GM18502 (cell line): Measurements from ENCODE around the gene SPON1.
"Not testable (repeated sequence)": the region's sequence is repeated elsewhere in the genome, so short reads cannot be mapped to it uniquely, and the experiment has no call there.

ENCODE experiments used
- ATAC-seq: cut with Tn5 transposase; IDR thresholded peaks from one replicate; pipeline ENCODE4 v1.9.1; 2021; ENCODE audit warnings: mild to moderate bottlenecking; ENCODE audit not compliant: unreplicated experiment, poor library complexity

The SPON1 gene

GRCh38 chr11:13962562-13963168, at the start of gene SPON1:
Gene SPON1, plus strand, starts transcription at chr11:13962723. Its CDS starts 182 bp downstream, at chr11:13962905.
- no peak for ATAC-seq

- no peak for ATAC-seq
Measured at GRCh38 chr11:13917264-13917663, 45.3 kb upstream of the SPON1 start.

DNA sequence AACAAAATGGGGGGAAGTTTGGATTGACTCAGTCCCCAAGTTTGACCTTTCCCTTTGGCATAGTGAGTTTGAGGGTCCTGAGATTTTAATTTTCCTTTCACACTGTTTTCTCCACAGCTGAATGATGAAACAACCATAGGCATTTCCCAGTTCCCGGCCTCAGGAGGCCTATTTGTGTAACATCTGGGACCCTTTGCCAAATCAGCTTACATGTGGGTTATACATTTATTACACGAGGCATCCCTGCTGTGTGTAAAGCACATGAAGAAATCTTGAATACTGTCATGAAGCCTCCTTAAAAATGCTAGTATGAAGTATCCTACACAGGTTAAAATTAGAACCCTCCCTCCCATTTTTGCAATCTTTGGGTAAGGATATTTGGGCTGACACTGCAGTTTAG, 44.6 kb upstream of the SPON1 start:
- ATAC-seq: no peak

- ATAC-seq: no peak
Measured at GRCh38 chr11:13920756-13921155, 41.8 kb upstream of the SPON1 start.

DNA sequence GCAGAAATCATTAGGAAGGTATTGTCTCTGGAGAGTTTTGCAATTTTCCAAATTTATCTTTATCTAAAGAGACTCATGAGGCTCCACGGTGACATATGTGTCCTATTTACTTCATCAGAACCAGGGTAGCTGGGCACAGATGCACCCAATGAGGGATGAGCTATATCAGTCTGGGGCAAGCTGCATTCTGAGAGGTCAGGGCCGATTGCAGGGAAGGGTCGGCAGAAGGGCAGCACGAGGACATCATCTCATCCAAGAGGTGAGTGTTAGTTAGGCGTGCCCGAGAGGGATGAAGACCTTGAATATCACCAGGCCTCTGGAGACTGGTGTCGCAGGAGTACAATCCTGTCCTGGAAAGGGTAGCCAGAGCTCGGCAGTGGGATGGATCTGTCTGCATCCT, 41.0 kb upstream of the SPON1 start:
- no peak for ATAC-seq

DNA sequence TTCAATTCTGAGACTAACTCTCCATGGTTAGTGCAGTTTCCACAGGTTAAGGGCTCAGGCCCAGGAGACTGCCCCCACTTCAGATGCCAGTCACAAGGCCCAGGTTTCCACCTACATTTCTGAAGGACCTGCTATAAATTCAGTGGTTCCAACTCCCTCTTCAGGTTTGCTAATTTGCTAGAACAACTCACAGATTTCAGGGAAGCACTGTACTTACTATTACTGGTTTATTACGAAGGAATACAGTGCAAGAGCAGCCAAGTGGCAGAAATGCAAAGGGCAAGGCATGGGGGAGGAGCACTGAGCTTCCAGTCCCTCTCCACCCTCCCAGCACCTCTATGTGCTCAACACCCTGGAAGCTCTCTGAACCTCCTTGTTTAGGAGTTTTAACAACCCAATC, 39.3 kb upstream of the SPON1 start:
- ATAC-seq: no peak

GRCh38 chr11:13923716-13924650, 38.5 kb upstream of the SPON1 start:
- no peak for ATAC-seq

DNA sequence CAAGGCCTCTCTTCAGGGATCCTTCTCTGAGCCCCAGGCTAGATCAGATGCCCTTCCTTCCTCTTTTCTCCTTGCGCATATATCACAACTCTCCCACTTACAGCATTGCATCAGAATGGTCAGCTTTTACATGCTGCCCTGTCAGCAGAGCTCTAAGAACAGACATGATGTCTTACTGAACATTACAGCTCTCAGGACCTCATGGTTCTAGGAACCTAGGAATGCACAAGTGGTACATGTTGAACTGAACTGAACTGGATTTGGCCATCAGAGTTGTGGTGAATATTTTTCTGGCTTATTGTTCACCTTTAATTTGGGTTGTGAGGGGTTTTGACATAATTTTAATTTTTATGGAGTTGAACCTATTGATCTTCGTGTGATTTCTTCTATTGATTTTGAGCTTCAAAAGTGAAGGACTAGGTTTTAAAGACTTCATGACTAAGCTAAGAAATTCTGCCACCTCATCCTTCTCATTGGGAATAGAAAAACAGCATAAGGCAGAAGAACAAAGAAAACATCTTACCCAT, 37.7 kb upstream of the SPON1 start:
- no peak for ATAC-seq

DNA sequence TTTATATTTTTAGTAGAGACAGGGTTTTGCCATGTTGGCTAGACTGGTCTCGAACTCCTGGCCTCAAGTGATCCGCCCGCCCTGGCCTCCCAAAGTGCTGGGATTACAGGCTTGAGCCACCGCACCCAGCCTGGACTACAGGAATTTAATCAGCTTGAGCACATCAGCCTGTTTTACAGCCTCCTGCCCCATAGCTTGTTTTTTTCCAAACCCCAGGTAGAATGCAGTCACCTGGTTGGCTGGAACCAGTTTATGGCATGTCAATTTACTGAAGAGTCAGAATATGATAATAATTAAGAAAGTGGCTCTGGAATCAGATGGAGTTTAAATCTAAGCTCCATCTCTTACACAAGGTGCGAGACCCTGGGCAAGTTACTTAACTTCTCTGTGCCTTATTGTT, 36.2 kb upstream of the SPON1 start:
- not testable (repeated sequence) for ATAC-seq

- no peak for ATAC-seq
Measured at GRCh38 chr11:13926981-13927380, 35.5 kb upstream of the SPON1 start.

DNA sequence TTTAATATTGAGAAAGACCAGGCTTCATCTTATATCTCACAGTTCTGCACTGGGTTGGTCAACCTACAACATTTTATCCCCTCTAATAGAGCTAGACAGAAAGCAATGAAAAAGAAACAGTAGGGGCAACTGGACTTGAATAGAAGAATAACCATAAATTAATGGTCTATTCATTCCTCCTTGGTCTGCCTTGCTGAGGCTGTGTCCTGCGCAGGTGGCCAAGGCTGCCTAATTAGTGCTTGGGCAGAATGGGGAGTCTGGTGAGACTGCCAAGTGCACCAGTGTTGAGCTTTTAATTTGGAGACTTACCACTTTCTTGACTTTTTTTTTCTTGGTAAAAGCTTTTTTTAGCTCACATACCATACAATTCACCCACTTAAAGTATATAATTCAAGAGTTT, 35.0 kb upstream of the SPON1 start:
- no peak for ATAC-seq

GRCh38 chr11:13928566-13929251, 33.8 kb upstream of the SPON1 start:
- no peak for ATAC-seq

- no peak for ATAC-seq
Measured at GRCh38 chr11:13929395-13929891, 33.1 kb upstream of the SPON1 start.

- ATAC-seq: no peak
Measured at GRCh38 chr11:13931356-13931755, 31.2 kb upstream of the SPON1 start.

DNA sequence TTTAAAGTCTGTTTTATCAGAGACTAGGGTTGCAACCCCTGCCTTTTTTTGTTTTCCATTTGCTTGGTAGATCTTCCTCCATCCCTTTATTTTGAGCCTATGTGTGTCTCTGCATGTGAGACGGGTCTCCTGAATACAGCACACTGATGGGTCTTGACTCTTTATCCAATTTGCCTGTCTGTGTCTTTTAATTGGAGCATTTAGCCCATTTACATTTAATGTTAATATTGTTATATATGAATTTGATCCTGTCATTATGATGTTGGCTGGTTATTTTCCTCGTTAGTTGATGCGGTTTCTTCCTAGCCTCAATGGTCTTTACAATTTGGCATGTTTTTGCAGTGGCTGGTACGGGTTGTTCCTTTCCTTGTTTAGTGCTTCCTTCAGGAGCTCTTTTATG, 25.4 kb upstream of the SPON1 start:
- not testable (repeated sequence) for ATAC-seq

DNA sequence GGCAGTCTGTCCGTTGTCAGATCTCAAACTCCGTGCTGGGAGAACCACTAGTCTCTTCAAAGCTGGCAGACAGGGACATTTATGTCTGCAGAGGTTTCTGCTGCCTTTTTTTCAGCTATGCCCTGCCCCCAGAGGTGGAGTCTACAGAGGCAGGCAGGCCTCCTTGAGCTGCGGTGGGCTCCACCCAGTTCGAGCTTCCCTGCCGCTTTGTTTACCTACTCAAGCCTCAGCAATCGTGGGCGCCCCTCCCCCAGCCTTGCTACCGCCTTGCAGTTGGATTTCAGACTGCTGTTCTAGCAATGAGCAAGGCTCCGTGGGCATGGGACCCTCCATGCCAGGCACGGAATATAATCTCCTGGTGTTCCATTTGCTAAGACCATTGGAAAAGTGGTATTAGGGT, 23.7 kb upstream of the SPON1 start:
- not testable (repeated sequence) for ATAC-seq

DNA sequence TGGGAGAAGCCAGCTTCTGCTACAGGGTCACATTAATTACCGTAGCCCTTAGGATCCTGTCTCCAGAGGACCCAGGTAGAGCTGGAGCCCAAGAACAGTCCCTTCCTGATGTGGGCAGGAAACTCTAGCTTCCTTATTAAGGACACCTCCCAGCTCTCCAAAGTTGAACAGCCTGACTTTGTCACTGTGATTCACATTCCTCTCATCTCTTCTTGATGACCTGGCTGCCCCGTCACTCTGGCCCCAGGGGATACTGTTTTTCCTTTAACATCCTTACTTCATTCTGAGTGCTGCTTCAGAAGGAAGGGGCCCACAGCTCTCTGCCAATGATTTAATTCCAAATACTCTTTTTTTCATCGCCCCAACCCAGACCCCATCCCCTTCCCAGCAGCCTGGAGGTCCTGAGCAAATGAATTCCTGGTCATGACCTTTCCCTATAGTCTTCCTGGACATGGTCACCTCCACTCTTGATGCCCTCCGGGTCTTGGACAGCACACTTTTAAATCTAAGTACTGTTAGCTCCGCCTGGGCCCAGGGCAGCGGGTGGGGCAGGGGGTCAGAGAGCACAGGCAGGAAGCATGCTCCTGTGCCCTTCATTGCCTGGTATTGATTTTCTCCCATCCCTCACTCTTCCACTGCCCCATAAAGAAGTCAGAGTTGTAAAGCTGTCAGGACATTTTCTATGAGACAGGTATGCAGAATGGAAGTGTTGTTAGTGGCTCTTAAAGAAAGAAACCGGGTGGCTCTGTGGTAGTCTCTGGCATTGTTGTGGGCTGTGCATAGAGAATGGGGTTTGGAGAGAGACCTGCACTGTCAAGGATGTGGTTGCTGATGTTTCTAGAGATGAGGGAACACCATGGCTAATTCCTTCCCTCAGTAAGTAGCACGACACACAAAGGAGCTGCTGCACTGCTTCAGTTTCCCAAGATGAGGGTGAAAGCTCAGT, 22.3 kb upstream of the SPON1 start:
- no peak for ATAC-seq

DNA sequence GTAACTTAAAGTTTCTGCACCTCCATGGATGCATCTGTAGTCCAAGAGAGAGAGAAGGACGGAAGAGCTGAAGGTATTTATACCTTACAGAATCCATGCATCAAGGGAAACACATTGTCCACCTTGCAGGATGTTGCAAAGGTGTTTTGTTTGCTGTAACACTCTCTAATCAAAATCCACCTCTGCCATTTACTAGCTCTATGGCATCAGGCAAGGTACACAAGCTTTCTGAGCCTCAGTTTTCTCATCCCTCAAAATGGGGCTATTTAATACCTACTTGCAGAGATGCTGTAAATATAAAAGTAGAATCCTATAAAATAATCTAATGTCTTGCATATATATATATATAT, 21.6 kb upstream of the SPON1 start:
- no peak for ATAC-seq

DNA sequence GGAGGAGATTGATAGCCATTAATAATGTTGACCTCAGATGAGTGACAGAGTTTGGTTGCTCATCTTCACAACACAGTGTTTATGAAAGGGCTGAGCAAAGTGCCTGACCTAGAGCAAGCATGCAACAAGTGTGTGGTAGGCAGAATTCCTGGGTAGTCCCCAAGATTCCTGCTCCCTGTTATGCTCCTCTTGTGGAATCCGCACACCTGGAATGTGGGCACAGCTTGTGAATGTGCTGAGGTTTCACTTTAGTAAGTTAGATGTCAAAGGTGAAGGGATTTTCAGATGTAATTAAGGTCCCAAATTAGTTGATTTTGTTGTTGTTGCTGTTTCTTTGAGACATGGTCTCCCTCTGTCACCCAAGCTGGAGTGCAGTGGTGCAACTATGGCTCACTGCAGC, 20.7 kb upstream of the SPON1 start:
- ATAC-seq: no peak

DNA sequence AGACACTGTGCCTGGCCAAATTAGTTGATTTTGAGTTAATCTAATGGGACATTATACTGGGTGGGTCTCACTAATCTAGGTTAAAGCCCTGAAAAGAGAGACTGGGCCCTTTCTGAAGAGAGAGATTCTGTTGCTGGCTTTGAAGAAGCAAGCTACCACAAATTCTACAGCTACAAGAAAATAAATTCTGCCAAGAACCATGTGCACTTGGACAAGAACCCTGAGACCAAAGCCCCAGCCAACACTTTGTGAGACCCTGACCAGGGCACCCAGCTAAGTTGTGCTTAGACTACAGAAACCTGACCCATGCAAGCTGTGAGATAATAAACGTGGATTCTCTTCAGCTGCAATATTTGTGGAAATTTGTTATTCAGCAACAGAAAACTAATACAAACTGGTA, 20.1 kb upstream of the SPON1 start:
- ATAC-seq: no peak
